ENCODE data around the gene FTCD.

GRCh38 chr21:46145159-46145839 lies 10.1 kb downstream of the FTCD start:
- TF ChIP-seq CTCF (IDR thresholded peaks at IDR 0.05) = no peak
- TF ChIP-seq POLR2A (IDR thresholded peaks at IDR 0.05) = no peak
